ENCODE results near the gene XRCC3. TPM values are rescaled to one million over a fixed set of nuclear protein-coding genes. Genes with fewer than 3 reads are reported as not detected.

The XRCC3 gene
- total RNA-seq, 4 donors from 2014 or later = 2.7 to 8.2 (median 4.0) TPM

GRCh38 chr14:103718572-103718971 is 3.3 kb upstream of the XRCC3 start:
- no peak for DNase-seq (ENCODE audit: low spot score)
- no peak for ATAC-seq (ENCODE audit: low FRiP score)
- TF ChIP-seq, protein P1, sequence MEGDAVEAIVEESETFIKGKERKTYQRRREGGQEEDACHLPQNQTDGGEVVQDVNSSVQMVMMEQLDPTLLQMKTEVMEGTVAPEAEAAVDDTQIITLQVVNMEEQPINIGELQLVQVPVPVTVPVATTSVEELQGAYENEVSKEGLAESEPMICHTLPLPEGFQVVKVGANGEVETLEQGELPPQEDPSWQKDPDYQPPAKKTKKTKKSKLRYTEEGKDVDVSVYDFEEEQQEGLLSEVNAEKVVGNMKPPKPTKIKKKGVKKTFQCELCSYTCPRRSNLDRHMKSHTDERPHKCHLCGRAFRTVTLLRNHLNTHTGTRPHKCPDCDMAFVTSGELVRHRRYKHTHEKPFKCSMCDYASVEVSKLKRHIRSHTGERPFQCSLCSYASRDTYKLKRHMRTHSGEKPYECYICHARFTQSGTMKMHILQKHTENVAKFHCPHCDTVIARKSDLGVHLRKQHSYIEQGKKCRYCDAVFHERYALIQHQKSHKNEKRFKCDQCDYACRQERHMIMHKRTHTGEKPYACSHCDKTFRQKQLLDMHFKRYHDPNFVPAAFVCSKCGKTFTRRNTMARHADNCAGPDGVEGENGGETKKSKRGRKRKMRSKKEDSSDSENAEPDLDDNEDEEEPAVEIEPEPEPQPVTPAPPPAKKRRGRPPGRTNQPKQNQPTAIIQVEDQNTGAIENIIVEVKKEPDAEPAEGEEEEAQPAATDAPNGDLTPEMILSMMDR (IDR thresholded peaks at IDR 0.05) = no peak

DNA sequence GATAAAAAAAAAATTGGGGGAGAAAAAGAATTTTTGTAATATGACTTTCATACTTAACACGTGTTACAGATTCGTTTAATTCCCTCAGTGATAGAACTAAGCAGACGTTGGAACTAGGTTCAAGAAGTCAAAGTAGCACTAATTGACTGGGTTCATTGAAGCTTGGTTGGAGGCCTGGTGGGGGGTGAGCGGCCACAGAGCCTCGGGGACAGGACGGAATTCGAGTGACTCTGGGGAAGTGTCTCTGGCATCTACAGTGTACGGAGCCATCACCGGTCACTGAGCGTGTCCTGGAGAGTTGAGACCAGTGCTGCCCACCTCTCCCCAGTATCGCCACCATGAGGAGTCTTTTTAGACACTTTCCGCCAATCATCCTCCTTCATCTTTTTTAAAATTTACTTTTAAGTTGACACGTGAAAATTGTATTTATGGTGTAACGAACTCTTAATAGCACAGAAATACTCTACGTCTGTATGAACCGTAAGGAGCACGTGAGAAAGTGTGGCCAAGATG is 1.7 kb upstream of the XRCC3 start:
- ATAC-seq (ENCODE audit: low FRiP score) = no peak
- TF ChIP-seq, protein P1 (IDR thresholded peaks at IDR 0.05) = no peak

DNA sequence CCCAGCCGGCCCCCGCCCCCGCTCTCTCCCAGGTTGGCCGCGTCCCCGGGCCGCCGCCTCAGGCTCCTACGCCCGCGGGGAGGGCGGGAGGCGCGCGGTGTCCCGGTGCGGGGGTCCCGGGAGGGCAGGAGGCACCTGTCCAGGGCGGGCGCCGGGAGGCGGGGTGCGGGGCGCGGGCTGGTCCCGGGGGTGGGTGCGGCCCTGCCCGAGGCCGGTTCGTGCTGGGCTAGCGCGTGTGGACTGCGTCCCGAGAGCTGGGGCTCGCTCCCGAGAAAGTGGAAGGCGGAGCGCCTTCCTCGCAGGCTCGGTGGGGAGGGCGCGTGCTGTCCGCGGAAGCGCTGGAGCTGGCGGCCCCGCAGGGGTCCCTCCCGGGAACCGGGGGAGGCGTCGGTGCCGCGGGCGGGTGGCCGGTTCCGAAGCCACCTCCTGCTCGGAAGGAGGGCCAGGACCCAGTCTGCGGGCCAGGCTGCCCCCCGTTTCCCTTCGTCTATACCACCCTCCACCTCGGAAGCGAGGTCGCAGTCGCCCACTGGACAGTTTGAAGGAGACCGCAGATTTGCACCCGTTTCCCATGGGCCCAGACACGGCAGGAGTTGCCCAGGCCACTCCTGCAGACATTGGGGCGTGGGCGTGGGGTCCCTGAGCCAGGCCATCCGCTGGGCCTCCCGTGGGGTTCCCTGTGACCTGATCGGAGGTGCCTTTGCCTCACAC is 995 bp upstream of the XRCC3 start:
- TF ChIP-seq, protein P1 (IDR thresholded peaks at IDR 0.05) = no peak
- ATAC-seq (ENCODE audit: low FRiP score) = peak; percentile 4
- DNase-seq (ENCODE audit: low spot score) = no peak

More for the DNA sequence above, 1.7 kb upstream of the XRCC3 start:
- DNase-seq (ENCODE audit: low spot score) = no peak

GRCh38 chr14:103714063-103714724 is 1.1 kb downstream of the XRCC3 start:
- DNase-seq (ENCODE audit: low spot score) = no peak
- ATAC-seq (ENCODE audit: low FRiP score) = no peak
- TF ChIP-seq, protein P1 (IDR thresholded peaks at IDR 0.05) = no peak

DNA sequence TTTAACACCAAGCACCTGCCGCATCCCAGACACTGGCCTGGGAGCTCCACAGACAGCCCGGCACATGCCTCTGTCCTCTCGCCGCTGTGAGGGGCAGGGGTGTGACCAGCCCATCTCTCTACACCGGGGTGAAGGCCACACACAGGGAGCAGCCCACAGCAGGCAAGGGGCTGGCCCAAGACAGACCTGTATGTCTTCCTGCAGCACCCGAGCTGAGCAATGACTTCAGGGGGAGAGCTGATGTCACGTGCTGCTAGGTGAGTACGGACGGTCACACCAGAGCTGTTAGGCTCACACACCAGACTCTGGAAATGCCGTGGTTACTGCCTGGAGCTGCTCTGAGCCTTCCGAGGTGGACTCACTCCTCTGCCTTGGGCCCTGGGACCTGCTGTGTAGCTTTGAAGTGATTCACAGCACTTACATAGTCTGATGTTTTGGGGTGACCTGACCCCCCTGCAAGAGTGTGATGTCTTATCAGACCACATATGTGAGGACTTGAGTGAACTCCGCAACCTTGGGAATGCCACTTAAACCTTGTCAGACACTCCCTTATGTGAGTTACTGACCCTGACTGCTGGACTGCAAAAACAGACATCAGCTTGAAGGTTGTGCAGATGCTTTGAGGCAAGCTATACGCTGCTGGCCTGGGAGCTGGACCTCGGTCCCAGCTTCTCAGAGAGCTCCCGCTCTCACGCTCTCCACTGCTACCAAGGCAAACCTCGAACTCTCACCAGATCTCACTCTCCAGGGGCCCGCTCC is 1.8 kb downstream of the XRCC3 start:
- TF ChIP-seq, protein P1 (IDR thresholded peaks at IDR 0.05) = no peak
- no peak for ATAC-seq (ENCODE audit: low FRiP score)
- DNase-seq (ENCODE audit: low spot score) = no peak

- TF ChIP-seq, protein P1 (IDR thresholded peaks at IDR 0.05) = no peak
- ATAC-seq (ENCODE audit: low FRiP score) (no peak), DNase-seq (ENCODE audit: low spot score) (no peak)
Measured at GRCh38 chr14:103712633-103713247, 2.5 kb downstream of the XRCC3 start.

Data from omental fat pad (tissue), 4 donors.